B cell (primary cell): ENCODE measurements around the gene PPP4C. TPM values are rescaled to one million over a fixed set of nuclear protein-coding genes. Genes with fewer than 3 reads are reported as not detected.
A peak's percentile ranks its signal among the peaks of the same experiment; 100 is the strongest.

ENCODE experiments used
- ATAC-seq: fragments of 200-7000 bp; cut with Tn5 transposase; one replicate; pipeline ENCODE4 v1.10.0; 2021; ENCODE audit warnings: low read depth, mild to moderate bottlenecking, moderate number of reproducible peaks, moderate library complexity
- CTCF ChIA-PET: fragments of 350-600 bp; sonication (Branson Sonifier 250); formaldehyde crosslinking; loops from one replicate; lab custom pipeline; 2021; ENCODE audit warnings: antibody characterized with exemption, inconsistent platforms; lab: Charles Lee
- POLR2A ChIA-PET: fragments of 350-600 bp; sonication (Branson Sonifier 250); formaldehyde crosslinking; loops from one replicate; lab custom pipeline; 2021; ENCODE audit warnings: antibody characterized with exemption; lab: Charles Lee
- DNase-seq: peaks from one replicate; pipeline ENCODE4 v3.0.0; 2013
- H2AFZ ChIP-seq: 2 replicates; pipeline ENCODE4 v1.6.1; 2012; ENCODE audit warnings: mild to moderate bottlenecking, low read depth, low read length; ENCODE audit not compliant: insufficient read depth, poor library complexity, severe bottlenecking
- H3K27ac ChIP-seq, 2 donors: 1 replicate in 1 of 2; 2 replicates in 1 of 2; pipeline ENCODE4 v1.5.1; 2012 to 2013; ENCODE audit warnings: low read length in 2 of 2, mild to moderate bottlenecking in 2 of 2, moderate library complexity in 1 of 2
- H3K27me3 ChIP-seq, 4 experiments: fragments of 200-600 bp in 1 of 4; sonication (generic) in 1 of 4; replicated peaks in 1 of 4; 1 replicate in 2 of 4; 2 replicates in 2 of 4; pipeline versions ENCODE4 v1.6.1 to v1.7.0; 2013 to 2016; ENCODE audit warnings: low read length in 3 of 4, mild to moderate bottlenecking in 2 of 4, mixed read lengths in 1 of 4, moderate library complexity in 1 of 4; ENCODE audit not compliant: insufficient read depth in 4 of 4, control insufficient read depth in 3 of 4; ENCODE audit errors: control extremely low read depth in 1 of 4
- H3K36me3 ChIP-seq, 2 experiments: replicated peaks in 1 of 2; 1 replicate in 1 of 2; 2 replicates in 1 of 2; pipeline versions ENCODE4 v1.6.1 to v1.7.1; 2013; ENCODE audit warnings: low read length in 1 of 2; ENCODE audit not compliant: insufficient read depth in 2 of 2, control insufficient read depth in 1 of 2; ENCODE audit errors: control extremely low read depth in 1 of 2, extremely low read depth in 1 of 2
- H3K4me1 ChIP-seq, 2 donors: fragments of 200-600 bp in 1 of 2; sonication (generic) in 1 of 2; 1 replicate in 1 of 2; 2 replicates in 1 of 2; pipeline versions ENCODE4 v1.5.1 to v1.6.1; 2013 to 2017; ENCODE audit warnings: low read length in 2 of 2; ENCODE audit not compliant: control insufficient read depth in 2 of 2, insufficient read depth in 2 of 2
- H3K4me2 ChIP-seq: replicated peaks from 2 replicates; pipeline ENCODE3; 2012; ENCODE audit warnings: mild to moderate bottlenecking, low read depth, low read length; ENCODE audit not compliant: poor library complexity, severe bottlenecking
- H3K4me3 ChIP-seq, 5 experiments: fragments of 200-600 bp in 1 of 5; sonication (generic) in 1 of 5; 1 replicate in 3 of 5; 2 replicates in 2 of 5; pipeline versions ENCODE4 v1.5.1 to v1.7.0; 2011 to 2016; ENCODE audit warnings: low read length in 4 of 5, mild to moderate bottlenecking in 4 of 5, low read depth in 2 of 5, control low read depth in 1 of 5, moderate library complexity in 1 of 5; ENCODE audit not compliant: insufficient read depth in 1 of 5; ENCODE audit errors: control extremely low read depth in 1 of 5, extremely low read depth in 1 of 5
- H3K79me2 ChIP-seq: fragments of 200-600 bp; sonication (generic); one replicate; pipeline ENCODE4 v1.6.0; 2016; ENCODE audit warnings: low read length; ENCODE audit not compliant: control insufficient read depth, insufficient read depth
- H3K9ac ChIP-seq: fragments of 200-600 bp; sonication (generic); 2 replicates; pipeline ENCODE4 v1.6.1; 2017; ENCODE audit warnings: mild to moderate bottlenecking, low read length, moderate library complexity
- H3K9me3 ChIP-seq, 3 donors: one replicate each; pipeline versions ENCODE4 v1.6.1 to v1.7.1; 2013; ENCODE audit warnings: low read length in 2 of 3; ENCODE audit not compliant: control insufficient read depth in 2 of 3, insufficient read depth in 1 of 3; ENCODE audit errors: control extremely low read depth in 1 of 3
- H4K20me1 ChIP-seq: 2 replicates; pipeline ENCODE4 v1.6.0; 2012; ENCODE audit warnings: mild to moderate bottlenecking, low read length; ENCODE audit not compliant: insufficient read depth, control insufficient read depth, poor library complexity, severe bottlenecking
- H3K27ac Mint-ChIP-seq: one replicate; pipeline ENCODE4 v1.8.0; 2021; ENCODE audit warnings: mixed read lengths
- H3K27me3 Mint-ChIP-seq: one replicate; pipeline ENCODE4 v1.8.0; 2021; ENCODE audit warnings: mixed read lengths
- H3K4me1 Mint-ChIP-seq: one replicate; pipeline ENCODE4 v1.8.0; 2021; ENCODE audit warnings: mixed read lengths
- H3K4me3 Mint-ChIP-seq: one replicate; pipeline ENCODE4 v1.8.0; 2021; ENCODE audit warnings: mixed read lengths
- H3K9me3 Mint-ChIP-seq: one replicate; pipeline ENCODE4 v1.8.0; 2022; ENCODE audit warnings: mixed read lengths; ENCODE audit not compliant: insufficient read depth
- EZH2 ChIP-seq: IDR thresholded peaks from 2 replicates; pipeline ENCODE4 v1.6.1; 2012; ENCODE audit warnings: borderline replicate concordance, low read depth, mild to moderate bottlenecking, moderate library complexity, low read length; ENCODE audit not compliant: insufficient read depth, poor library complexity, severe bottlenecking
- WGBS: methylation state at CpG from one replicate; pipeline ENCODE4 v1.1.5; 2013; ENCODE audit warnings: missing lambda C conversion rate; ENCODE audit not compliant: insufficient coverage; 5-methylcytosine and 5-hydroxymethylcytosine counted together
- intact Hi-C: fragments of 100-400 bp; cut with micrococcal nuclease; formaldehyde crosslinking; loops from one replicate; pipeline ENCODE4 v1.10.0; 2022
- polyA plus RNA-seq: library from polyadenylated mRNA; depleted of rRNA; stranded (reverse); fragments of >200 nt; gene quantifications from 2 replicates; pipeline ENCODE4 v1.2.3, GENCODE V29; 2012
- total RNA-seq, 2 donors: library from RNA; stranded (reverse); fragments of 120-200 nt in 1 of 2; gene quantifications; 1 replicate in 1 of 2; 2 replicates in 1 of 2; pipeline versions ENCODE4 v1.2.3 to v1.2.4, GENCODE V29; 2013 to 2022
- TF ChIP-seq, protein P1 (sequence below): fragments of 200-600 bp; IDR thresholded peaks from one replicate; pipeline ENCODE4 v1.8.0; 2022; ENCODE audit warnings: antibody characterized with exemption, mild to moderate bottlenecking

PPP4C gene
- total and polyA plus RNA-seq, 2 donors (not counting 1 experiment from before 2014, with no cell fraction given) = 93.3 to 106 TPM

GRCh38 chr16:30082545-30083090 lies 6.8 kb downstream of the PPP4C start:
- H3K4me1 Mint-ChIP-seq = peaks cover 19% of the 10 kb centered on the region
- TF ChIP-seq EZH2 = no peak
- TF ChIP-seq, protein P1, sequence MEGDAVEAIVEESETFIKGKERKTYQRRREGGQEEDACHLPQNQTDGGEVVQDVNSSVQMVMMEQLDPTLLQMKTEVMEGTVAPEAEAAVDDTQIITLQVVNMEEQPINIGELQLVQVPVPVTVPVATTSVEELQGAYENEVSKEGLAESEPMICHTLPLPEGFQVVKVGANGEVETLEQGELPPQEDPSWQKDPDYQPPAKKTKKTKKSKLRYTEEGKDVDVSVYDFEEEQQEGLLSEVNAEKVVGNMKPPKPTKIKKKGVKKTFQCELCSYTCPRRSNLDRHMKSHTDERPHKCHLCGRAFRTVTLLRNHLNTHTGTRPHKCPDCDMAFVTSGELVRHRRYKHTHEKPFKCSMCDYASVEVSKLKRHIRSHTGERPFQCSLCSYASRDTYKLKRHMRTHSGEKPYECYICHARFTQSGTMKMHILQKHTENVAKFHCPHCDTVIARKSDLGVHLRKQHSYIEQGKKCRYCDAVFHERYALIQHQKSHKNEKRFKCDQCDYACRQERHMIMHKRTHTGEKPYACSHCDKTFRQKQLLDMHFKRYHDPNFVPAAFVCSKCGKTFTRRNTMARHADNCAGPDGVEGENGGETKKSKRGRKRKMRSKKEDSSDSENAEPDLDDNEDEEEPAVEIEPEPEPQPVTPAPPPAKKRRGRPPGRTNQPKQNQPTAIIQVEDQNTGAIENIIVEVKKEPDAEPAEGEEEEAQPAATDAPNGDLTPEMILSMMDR = no peak
- DNase-seq (peak; percentile 10), ATAC-seq (no peak)
- intact Hi-C loops = no loop called here
- H3K9me3 Mint-ChIP-seq = no peaks in the 10 kb centered on the region
- Histone ChIP-seq H3K9ac (no peak overlapping the region), H3K4me3 (no peak overlapping the region), H3K36me3 (peaks cover 0 to 73% of the 10 kb centered on the region in 2 experiments), H3K4me2 (no peak overlapping the region), H3K27ac (no peak overlapping the region), H3K79me2 (peaks cover 19% of the 10 kb centered on the region), H3K9me3 (no peaks in the 10 kb centered on the region), H3K4me1 (peaks cover under 1 to 2% of the 10 kb centered on the region in 2 donors), H3K27me3 (no peaks in the 10 kb centered on the region), H2AFZ (no peak overlapping the region), H4K20me1 (peaks cover 37% of the 10 kb centered on the region)
- ChIA-PET POLR2A (interaction anchor here (1.5 kb wide), 1 partner anchor 9 kb away, joined by 6 read pairs; the partner anchor contains the start of gene TBX6), CTCF (interaction anchor here (1.0 to 3.7 kb wide), 2 partner anchors 9 to 859 kb away, joined by 3 to 19 read pairs; partner anchors contain the start of gene TBX6)
- H3K4me3 Mint-ChIP-seq = no peak overlapping the region
- H3K27me3 Mint-ChIP-seq = no peaks in the 10 kb centered on the region
- H3K27ac Mint-ChIP-seq = peak overlapping the region; percentile 20
- 93% methylated on average over 18 of the region's 20 CpGs for WGBS

DNA sequence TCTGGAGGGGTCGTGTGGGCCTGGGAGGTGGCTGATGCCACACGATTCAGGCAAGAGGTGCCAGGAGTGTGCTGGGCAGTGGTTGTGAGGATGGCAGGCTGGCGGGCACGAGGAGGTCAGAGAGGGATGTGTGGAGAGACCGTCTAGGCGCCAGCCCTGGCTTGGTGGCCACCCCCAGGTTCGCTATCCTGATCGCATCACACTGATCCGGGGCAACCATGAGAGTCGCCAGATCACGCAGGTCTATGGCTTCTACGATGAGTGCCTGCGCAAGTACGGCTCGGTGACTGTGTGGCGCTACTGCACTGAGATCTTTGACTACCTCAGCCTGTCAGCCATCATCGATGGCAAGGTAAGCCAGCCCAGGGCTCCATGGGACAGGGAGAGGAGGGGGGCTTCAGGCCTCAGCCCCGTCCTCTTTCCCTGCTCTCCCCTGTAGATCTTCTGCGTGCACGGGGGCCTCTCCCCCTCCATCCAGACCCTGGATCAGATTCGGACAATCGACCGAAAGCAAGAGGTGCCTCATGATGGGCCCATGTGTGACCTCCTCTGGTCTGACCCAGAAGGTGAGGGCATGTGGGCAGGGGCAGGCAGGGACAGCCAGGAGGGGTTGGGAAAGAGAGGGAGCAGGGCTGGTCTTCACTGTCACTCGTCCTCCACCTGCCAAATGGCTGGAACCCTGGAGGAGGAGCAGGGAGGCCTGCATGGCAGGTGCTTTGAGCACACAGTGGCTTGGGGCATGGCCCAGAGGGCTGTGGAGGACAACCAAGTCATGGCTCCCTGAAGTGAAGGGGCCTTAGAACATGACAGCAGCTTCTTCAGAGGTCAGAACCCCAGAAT lies 7.6 kb downstream of the PPP4C start:
- POLR2A ChIA-PET = no interaction called here
- Histone ChIP-seq H3K4me2 (no peak overlapping the region), H3K79me2 (peaks cover 12% of the 10 kb centered on the region), H3K36me3 (peaks cover 0 to 64% of the 10 kb centered on the region in 2 experiments), H3K4me3 (no peak overlapping the region), H3K27me3 (no peaks in the 10 kb centered on the region), H3K27ac (no peak overlapping the region), H2AFZ (no peak overlapping the region), H3K9ac (no peak overlapping the region), H3K9me3 (no peaks in the 10 kb centered on the region), H4K20me1 (peaks cover 28% of the 10 kb centered on the region), H3K4me1 (no peaks in the 10 kb centered on the region)
- ATAC-seq (no peak), DNase-seq (peak; percentile 8)
- Mint-ChIP-seq H3K4me3 (no peak overlapping the region), H3K4me1 (peaks cover 11% of the 10 kb centered on the region), H3K9me3 (no peaks in the 10 kb centered on the region), H3K27me3 (no peaks in the 10 kb centered on the region), H3K27ac (no peak overlapping the region)
- 95% methylated on average over 21 of the region's 24 CpGs for WGBS
- intact Hi-C loops = no loop called here
- TF ChIP-seq EZH2 = no peak
- TF ChIP-seq, protein P1 = no peak
- CTCF ChIA-PET = no interaction called here
